ENCODE results near the gene THADA.

Gene THADA

DNA sequence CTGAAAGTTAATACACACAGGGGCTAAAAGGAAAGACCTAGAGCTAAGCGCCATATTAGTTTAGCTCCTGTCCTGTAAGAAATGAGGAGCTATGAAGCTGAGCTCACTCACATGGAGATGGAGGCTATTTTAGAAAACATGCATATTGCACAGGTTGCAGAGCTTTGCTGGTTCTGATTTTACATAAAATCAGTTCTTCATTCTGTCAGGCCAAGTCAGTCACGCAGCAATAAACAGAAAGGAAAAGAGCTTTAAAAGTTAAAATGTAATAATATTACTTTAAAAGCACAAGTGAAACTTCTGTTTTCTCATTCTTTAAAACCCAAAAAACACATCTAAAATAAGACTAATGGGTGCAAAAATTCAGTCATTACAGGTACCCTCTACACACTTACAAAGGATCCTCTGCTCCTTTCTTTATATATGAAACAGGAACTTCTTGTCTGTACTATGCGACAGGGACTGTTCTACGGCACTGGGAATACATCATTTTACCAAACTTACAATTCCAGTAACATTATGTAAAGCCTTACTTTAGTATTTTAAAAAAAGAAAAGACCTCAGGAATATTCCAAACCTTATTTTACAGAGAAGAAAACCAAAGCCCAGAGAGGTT is 113.8 kb downstream of the THADA start:
- ChIA-PET CTCF (interaction anchor here (0.6 kb wide), 1 partner anchor 634 kb away, joined by 3 read pairs; no protein-coding TSS in a partner anchor), POLR2A (no interaction called here)
- no peak for DNase-seq (ENCODE audit: extremely low spot score)
- TF ChIP-seq, protein P1, sequence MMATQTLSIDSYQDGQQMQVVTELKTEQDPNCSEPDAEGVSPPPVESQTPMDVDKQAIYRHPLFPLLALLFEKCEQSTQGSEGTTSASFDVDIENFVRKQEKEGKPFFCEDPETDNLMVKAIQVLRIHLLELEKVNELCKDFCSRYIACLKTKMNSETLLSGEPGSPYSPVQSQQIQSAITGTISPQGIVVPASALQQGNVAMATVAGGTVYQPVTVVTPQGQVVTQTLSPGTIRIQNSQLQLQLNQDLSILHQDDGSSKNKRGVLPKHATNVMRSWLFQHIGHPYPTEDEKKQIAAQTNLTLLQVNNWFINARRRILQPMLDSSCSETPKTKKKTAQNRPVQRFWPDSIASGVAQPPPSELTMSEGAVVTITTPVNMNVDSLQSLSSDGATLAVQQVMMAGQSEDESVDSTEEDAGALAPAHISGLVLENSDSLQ (IDR thresholded peaks at IDR 0.05) = no peak
- TF ChIP-seq FOXM1 (IDR thresholded peaks at IDR 0.05; ENCODE audit: borderline replicate concordance) (no peak), ZNF384 (IDR thresholded peaks at IDR 0.05) (no peak), SP1 (IDR thresholded peaks at IDR 0.05) (no peak), TARDBP (IDR thresholded peaks at IDR 0.05) (no peak), LEF1 (IDR thresholded peaks at IDR 0.05; ENCODE audit: borderline replicate concordance) (no peak), NFRKB (IDR thresholded peaks at IDR 0.05) (no peak), CTBP1 (IDR thresholded peaks at IDR 0.05; ENCODE audit: borderline replicate concordance) (no peak), BHLHE40 (IDR thresholded peaks at IDR 0.05; ENCODE audit: borderline replicate concordance) (no peak), FOXA1 (IDR thresholded peaks at IDR 0.05) (no peak), ARNT (IDR thresholded peaks at IDR 0.05) (no peak), SUZ12 (IDR thresholded peaks at IDR 0.05) (no peak), FOXK2 (IDR thresholded peaks at IDR 0.05) (no peak), ELF4 (IDR thresholded peaks at IDR 0.05) (no peak)

DNA sequence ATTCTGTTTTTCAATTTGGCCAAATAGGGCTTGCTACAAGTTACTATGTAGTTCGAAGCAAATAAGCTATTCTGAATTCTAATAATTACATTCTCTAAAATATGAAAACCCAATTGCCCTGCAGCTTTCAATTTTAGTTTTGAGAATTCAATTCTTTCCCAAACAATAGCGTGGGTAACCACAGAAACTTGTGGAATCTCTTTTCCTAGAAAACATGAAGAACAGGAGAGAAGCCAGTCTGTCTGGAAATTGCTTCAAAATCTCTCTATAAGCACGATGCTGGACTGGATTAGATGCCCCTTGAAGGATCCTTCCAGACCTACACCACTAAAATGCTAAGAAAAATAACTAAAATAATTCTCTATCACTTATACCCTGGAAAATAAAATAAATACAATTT is 115.0 kb downstream of the THADA start:
- ChIA-PET POLR2A (no interaction called here), CTCF (interaction anchor here (0.7 kb wide), 1 partner anchor 104 kb away, joined by 4 read pairs; no protein-coding TSS in a partner anchor)
- DNase-seq (ENCODE audit: extremely low spot score) = no peak
- TF ChIP-seq SUZ12 (IDR thresholded peaks at IDR 0.05) (no peak), ARNT (IDR thresholded peaks at IDR 0.05) (no peak), CTBP1 (IDR thresholded peaks at IDR 0.05; ENCODE audit: borderline replicate concordance) (no peak), FOXK2 (IDR thresholded peaks at IDR 0.05) (no peak), BHLHE40 (IDR thresholded peaks at IDR 0.05; ENCODE audit: borderline replicate concordance) (no peak)

DNA sequence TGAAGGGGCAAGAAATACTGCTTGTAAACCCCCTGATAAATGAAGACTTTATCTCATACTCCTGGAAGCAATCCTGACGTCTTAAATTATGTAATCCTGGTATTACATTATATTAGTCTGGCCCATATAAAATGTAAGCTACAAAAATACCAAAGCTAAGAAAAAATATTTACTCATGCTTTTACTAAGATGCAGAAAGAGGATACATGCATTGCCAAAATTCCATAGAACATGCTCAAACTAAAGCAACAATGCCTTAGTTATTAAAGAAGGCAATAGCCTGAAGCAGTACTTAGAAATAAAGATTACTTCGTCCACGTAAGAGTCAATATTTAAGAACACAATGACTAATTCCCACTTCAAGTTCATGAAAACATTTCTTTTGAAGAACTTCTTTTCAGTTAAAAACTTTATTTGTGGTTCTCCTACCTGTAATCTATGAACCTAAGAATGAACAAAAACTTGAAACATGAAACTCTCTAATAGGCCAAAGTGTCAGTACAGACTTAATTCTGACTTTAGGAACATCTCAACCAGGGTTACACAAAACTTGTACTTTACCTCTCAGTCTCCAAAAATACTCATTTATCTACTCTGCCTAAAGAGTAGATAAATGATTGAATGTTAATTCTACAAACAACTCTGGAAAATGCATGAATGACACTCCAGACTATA is 117.3 kb downstream of the THADA start:
- CTCF ChIA-PET = interaction anchor here (0.5 kb wide), 1 partner anchor 249 kb away, joined by 3 read pairs; no protein-coding TSS in a partner anchor
- no peak for TF ChIP-seq TARDBP (IDR thresholded peaks at IDR 0.05)
- no peak for DNase-seq (ENCODE audit: extremely low spot score)
- POLR2A ChIA-PET = no interaction called here

DNA sequence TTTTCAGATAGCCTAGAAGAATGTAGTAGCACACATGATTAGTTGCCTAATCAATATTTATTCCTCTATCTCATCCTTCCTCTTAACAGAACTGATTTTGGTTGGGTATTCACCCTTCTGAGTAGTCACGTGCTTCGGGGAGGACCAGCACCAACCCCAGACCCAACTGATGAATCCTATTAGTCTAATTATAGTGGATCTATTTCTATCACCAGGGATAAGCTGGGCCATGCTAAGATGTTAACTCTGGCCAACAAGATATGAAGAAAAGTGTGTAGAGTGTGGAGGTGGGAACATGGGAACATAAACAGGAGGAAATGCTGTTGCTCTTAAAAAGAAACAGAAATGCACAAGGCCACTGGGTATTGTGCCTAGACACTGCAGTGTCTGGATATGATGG is 119.9 kb downstream of the THADA start:
- DNase-seq (ENCODE audit: extremely low spot score) = no peak
- ChIA-PET POLR2A (no interaction called here), CTCF (interaction anchor here (0.6 to 1.2 kb wide), 2 partner anchors 8 to 305 kb away, joined by 3 to 4 read pairs; no protein-coding TSS in a partner anchor)
- TF ChIP-seq L3MBTL2 (conservative IDR thresholded peaks at IDR 0.05) (no peak), LEF1 (IDR thresholded peaks at IDR 0.05; ENCODE audit: borderline replicate concordance) (no peak), NFRKB (IDR thresholded peaks at IDR 0.05) (no peak), FOXA1 (IDR thresholded peaks at IDR 0.05) (no peak), FOXM1 (IDR thresholded peaks at IDR 0.05; ENCODE audit: borderline replicate concordance) (no peak), SP1 (IDR thresholded peaks at IDR 0.05) (no peak), TARDBP (IDR thresholded peaks at IDR 0.05) (no peak), ZNF384 (IDR thresholded peaks at IDR 0.05) (no peak), ELF4 (IDR thresholded peaks at IDR 0.05) (no peak)
- TF ChIP-seq, protein P1 (IDR thresholded peaks at IDR 0.05) = no peak

DNA sequence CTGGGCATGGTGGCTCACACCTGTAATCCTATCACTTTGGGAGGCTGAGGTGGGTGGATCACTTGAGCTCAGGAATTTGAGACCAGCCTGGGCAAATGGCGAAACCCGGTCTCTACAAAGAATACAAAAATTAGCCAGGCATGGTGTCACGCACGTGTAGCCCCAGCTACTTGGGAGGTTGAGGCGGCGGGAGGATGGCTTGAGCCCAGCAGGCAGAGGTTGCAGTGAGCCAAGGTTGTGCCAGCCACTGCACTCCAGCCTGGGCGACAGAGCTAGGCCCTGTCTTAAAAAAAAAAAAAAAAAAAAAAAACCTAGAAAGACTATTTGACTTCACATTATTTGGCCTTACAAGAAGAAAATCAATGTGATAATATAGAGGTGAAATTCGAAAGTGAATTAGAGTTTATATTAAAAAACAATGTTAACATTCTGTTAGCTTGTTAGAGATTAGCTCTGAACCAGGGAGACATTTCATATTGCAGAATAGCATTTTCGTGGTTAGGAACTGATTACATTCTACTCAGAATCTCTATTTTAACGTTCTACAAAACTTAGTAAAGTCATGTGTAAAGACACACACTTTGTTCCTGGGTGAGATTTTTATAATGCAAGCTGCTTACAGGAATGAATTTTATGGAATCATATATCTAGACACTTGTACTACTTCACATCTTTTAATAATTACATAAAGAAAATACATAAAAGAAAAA is 120.5 kb downstream of the THADA start:
- DNase-seq (ENCODE audit: extremely low spot score) = no peak
- ChIA-PET POLR2A (no interaction called here), CTCF (interaction anchor here (0.6 to 1.2 kb wide), 2 partner anchors 9 to 304 kb away, joined by 3 to 4 read pairs; no protein-coding TSS in a partner anchor)
- TF ChIP-seq SP1 (IDR thresholded peaks at IDR 0.05) = no peak
- no peak for TF ChIP-seq ARNT (IDR thresholded peaks at IDR 0.05)
- TF ChIP-seq ZNF384 (IDR thresholded peaks at IDR 0.05) = no peak
- no peak for TF ChIP-seq FOXK2 (IDR thresholded peaks at IDR 0.05)
- TF ChIP-seq FOXA1 (IDR thresholded peaks at IDR 0.05) = no peak
- TF ChIP-seq CTBP1 (IDR thresholded peaks at IDR 0.05; ENCODE audit: borderline replicate concordance) = no peak
- no peak for TF ChIP-seq BHLHE40 (IDR thresholded peaks at IDR 0.05; ENCODE audit: borderline replicate concordance)
- TF ChIP-seq HDGF (IDR thresholded peaks at IDR 0.05; ENCODE audit: borderline replicate concordance) = no peak
- TF ChIP-seq FOXM1 (IDR thresholded peaks at IDR 0.05; ENCODE audit: borderline replicate concordance) = no peak
- TF ChIP-seq ELF4 (IDR thresholded peaks at IDR 0.05) = no peak
- TF ChIP-seq TARDBP (IDR thresholded peaks at IDR 0.05) = no peak
- no peak for TF ChIP-seq LEF1 (IDR thresholded peaks at IDR 0.05; ENCODE audit: borderline replicate concordance)
- TF ChIP-seq, protein P1 (IDR thresholded peaks at IDR 0.05) = no peak
- TF ChIP-seq SUZ12 (IDR thresholded peaks at IDR 0.05) = no peak
- no peak for TF ChIP-seq NFRKB (IDR thresholded peaks at IDR 0.05)

DNA sequence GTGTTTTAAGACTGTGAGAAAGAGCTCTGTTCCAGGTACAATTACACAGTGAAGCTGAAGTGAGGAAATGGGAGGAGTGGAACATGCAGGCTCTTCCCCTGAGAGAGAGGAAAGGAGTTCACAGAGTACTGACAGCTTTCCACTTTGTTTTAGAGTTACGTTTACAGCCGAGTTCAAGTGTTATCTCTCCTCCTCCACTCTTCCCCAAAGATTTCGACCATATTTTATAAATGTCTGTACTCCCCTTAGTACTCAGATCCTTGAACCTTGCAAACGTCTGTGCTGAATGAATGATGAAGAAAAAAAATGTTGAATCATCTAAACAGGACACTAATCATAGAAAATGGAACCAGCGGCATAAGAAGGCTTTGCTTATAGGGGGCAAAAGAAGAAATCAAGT is 121.6 kb downstream of the THADA start:
- ChIA-PET POLR2A (no interaction called here), CTCF (no interaction called here)
- TF ChIP-seq BHLHE40 (IDR thresholded peaks at IDR 0.05; ENCODE audit: borderline replicate concordance) (no peak), TARDBP (IDR thresholded peaks at IDR 0.05) (no peak), CTBP1 (IDR thresholded peaks at IDR 0.05; ENCODE audit: borderline replicate concordance) (no peak), SP1 (IDR thresholded peaks at IDR 0.05) (no peak), FOXA1 (IDR thresholded peaks at IDR 0.05) (no peak), ZNF384 (IDR thresholded peaks at IDR 0.05) (no peak), ARNT (IDR thresholded peaks at IDR 0.05) (no peak), LEF1 (IDR thresholded peaks at IDR 0.05; ENCODE audit: borderline replicate concordance) (no peak), FOXK2 (IDR thresholded peaks at IDR 0.05) (no peak), HDGF (IDR thresholded peaks at IDR 0.05; ENCODE audit: borderline replicate concordance) (no peak), L3MBTL2 (conservative IDR thresholded peaks at IDR 0.05) (no peak)
- TF ChIP-seq, protein P1 (IDR thresholded peaks at IDR 0.05) = no peak
- DNase-seq (ENCODE audit: extremely low spot score) = no peak
